ENCODE measurements around the gene RPL34. TPM values are rescaled to one million over a fixed set of nuclear protein-coding genes. Genes with fewer than 3 reads are reported as not detected.
"Not testable (repeated sequence)": the region's sequence is repeated elsewhere in the genome, so short reads cannot be mapped to it uniquely, and the experiment has no call there.

RPL34 gene
- total RNA-seq, 1 experiment from 2014 or later = 589 TPM

DNA sequence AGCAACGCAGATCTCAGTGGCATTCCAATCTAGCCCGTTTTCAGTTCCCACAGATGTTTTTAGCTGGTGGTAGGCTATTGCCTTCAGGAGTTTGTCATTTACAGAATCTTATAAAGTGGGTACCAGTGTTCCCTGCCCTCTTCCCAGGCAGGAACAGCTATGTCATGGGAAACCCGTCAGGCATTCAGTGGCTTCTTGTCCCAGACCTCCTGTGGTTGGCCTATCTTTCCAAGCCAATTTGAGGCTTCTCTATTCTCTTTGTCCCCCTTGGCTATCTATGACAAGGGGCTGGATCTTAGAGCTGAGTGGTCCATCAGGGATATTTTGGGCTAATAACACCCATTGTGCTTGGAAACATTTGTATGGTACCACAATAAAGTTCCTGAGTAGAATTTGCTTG lies 33.6 kb upstream of the RPL34 start:
- intact Hi-C loops (cut with micrococcal nuclease; ENCODE audit: unreplicated experiment) = no loop called here
- Mint-ChIP-seq H3K4me1 (ENCODE audit: low read depth, unreplicated experiment) (peaks cover 13% of the 10 kb centered on the region), H3K27ac (ENCODE audit: unreplicated experiment) (no peak overlapping the region), H3K4me3 (ENCODE audit: low read depth, unreplicated experiment) (no peak overlapping the region), H3K9me3 (ENCODE audit: low read depth, unreplicated experiment) (no peaks in the 10 kb centered on the region), H3K36me3 (ENCODE audit: insufficient read depth, unreplicated experiment) (no peaks in the 10 kb centered on the region), H3K27me3 (ENCODE audit: unreplicated experiment) (no peaks in the 10 kb centered on the region)
- DNase-seq = no peak
- TF ChIP-seq, protein P1, sequence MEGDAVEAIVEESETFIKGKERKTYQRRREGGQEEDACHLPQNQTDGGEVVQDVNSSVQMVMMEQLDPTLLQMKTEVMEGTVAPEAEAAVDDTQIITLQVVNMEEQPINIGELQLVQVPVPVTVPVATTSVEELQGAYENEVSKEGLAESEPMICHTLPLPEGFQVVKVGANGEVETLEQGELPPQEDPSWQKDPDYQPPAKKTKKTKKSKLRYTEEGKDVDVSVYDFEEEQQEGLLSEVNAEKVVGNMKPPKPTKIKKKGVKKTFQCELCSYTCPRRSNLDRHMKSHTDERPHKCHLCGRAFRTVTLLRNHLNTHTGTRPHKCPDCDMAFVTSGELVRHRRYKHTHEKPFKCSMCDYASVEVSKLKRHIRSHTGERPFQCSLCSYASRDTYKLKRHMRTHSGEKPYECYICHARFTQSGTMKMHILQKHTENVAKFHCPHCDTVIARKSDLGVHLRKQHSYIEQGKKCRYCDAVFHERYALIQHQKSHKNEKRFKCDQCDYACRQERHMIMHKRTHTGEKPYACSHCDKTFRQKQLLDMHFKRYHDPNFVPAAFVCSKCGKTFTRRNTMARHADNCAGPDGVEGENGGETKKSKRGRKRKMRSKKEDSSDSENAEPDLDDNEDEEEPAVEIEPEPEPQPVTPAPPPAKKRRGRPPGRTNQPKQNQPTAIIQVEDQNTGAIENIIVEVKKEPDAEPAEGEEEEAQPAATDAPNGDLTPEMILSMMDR (IDR thresholded peaks at IDR 0.05; ENCODE audit: unreplicated experiment) = no peak
- CTCF ChIA-PET = no interaction called here
- BruUV-seq (replicated peaks) = no TSS peak

DNA sequence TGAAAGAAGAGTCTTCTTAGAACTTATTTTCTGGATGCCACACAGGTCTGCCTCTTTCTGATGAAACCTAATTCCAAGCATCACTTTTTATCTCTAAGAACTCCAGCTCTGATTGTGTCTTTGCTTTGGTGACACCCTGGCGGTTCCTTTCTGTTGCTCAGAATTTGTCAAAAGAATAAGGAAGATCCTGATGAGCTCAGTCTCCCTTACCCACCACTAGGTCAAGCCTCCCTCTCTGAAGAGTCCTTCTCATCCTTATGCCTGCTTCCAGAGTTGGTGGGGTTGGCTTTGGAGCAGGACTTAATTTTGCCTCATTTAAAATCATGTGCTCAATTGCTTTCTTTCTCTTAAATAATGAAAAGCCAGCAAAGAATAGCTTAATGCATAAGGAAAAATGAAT lies 31.5 kb upstream of the RPL34 start:
- BruUV-seq (replicated peaks) = no TSS peak
- H3K4me3 Mint-ChIP-seq (ENCODE audit: low read depth, unreplicated experiment) = no peak overlapping the region
- peaks cover 20% of the 10 kb centered on the region for H3K4me1 Mint-ChIP-seq (ENCODE audit: low read depth, unreplicated experiment)
- H3K27ac Mint-ChIP-seq (ENCODE audit: unreplicated experiment) = no peak overlapping the region
- no peaks in the 10 kb centered on the region for H3K27me3 Mint-ChIP-seq (ENCODE audit: unreplicated experiment)
- no peak for DNase-seq
- TF ChIP-seq, protein P1 (IDR thresholded peaks at IDR 0.05; ENCODE audit: unreplicated experiment) = no peak
- CTCF ChIA-PET = no interaction called here
- intact Hi-C loops (cut with micrococcal nuclease; ENCODE audit: unreplicated experiment) = no loop called here
- no peaks in the 10 kb centered on the region for H3K36me3 Mint-ChIP-seq (ENCODE audit: insufficient read depth, unreplicated experiment)
- peaks cover 2% of the 10 kb centered on the region for H3K9me3 Mint-ChIP-seq (ENCODE audit: low read depth, unreplicated experiment)

DNA sequence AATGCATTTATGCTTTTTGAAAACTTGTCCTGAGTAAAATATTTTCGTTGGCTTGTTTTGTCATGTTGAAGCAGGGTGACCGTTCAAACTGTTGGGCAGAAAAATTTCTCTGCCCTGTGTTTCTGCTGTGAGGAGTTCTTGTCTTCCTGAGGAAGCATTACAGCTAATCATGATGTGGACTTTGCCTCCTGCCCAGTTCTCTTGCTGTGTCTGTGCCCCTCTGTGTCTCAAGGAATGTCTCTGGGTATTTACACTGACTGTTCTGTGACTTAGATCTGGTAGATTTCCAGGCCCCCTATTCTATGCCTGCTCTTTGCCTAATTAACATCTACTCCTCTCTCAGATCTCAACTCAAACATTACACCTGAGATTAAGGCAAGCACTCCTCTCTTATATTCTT lies 30.4 kb upstream of the RPL34 start:
- BruUV-seq (replicated peaks) = no TSS peak
- TF ChIP-seq, protein P1 (IDR thresholded peaks at IDR 0.05; ENCODE audit: unreplicated experiment) = no peak

DNA sequence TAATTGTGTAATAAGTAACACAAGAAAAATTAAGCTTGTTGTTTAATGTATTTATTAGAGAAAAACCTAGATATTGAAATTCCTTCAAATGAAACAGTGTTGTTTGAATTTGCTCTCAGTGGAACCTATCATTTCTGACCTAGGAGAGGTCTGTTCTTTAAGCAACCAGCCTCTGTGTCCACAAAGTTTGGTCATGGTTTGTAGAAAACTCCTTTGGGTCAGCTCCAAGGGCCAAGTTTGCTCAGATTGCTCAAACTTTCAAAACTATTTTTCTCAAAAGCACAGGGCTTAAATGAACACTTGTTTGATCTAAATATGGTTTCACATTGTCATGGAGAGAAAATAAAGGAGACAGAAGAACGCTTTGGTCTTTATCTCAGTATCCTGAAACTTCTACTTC lies 29.6 kb upstream of the RPL34 start:
- no TSS peak for BruUV-seq (replicated peaks)
- Mint-ChIP-seq H3K4me1 (ENCODE audit: low read depth, unreplicated experiment) (peaks cover 20% of the 10 kb centered on the region), H3K36me3 (ENCODE audit: insufficient read depth, unreplicated experiment) (no peaks in the 10 kb centered on the region), H3K27me3 (ENCODE audit: unreplicated experiment) (no peaks in the 10 kb centered on the region), H3K4me3 (ENCODE audit: low read depth, unreplicated experiment) (no peak overlapping the region), H3K9me3 (ENCODE audit: low read depth, unreplicated experiment) (peaks cover 2% of the 10 kb centered on the region), H3K27ac (ENCODE audit: unreplicated experiment) (no peak overlapping the region)
- TF ChIP-seq, protein P1 (IDR thresholded peaks at IDR 0.05; ENCODE audit: unreplicated experiment) = no peak
- CTCF ChIA-PET = no interaction called here
- no peak for DNase-seq
- intact Hi-C loops (cut with micrococcal nuclease; ENCODE audit: unreplicated experiment) = no loop called here

More for the DNA sequence above, 30.4 kb upstream of the RPL34 start:
- Mint-ChIP-seq H3K36me3 (ENCODE audit: insufficient read depth, unreplicated experiment) (no peaks in the 10 kb centered on the region), H3K9me3 (ENCODE audit: low read depth, unreplicated experiment) (peaks cover 2% of the 10 kb centered on the region), H3K27me3 (ENCODE audit: unreplicated experiment) (no peaks in the 10 kb centered on the region), H3K4me3 (ENCODE audit: low read depth, unreplicated experiment) (no peak overlapping the region), H3K4me1 (ENCODE audit: low read depth, unreplicated experiment) (peaks cover 20% of the 10 kb centered on the region), H3K27ac (ENCODE audit: unreplicated experiment) (no peak overlapping the region)
- intact Hi-C loops (cut with micrococcal nuclease; ENCODE audit: unreplicated experiment) = no loop called here
- DNase-seq = no peak
- CTCF ChIA-PET = no interaction called here

DNA sequence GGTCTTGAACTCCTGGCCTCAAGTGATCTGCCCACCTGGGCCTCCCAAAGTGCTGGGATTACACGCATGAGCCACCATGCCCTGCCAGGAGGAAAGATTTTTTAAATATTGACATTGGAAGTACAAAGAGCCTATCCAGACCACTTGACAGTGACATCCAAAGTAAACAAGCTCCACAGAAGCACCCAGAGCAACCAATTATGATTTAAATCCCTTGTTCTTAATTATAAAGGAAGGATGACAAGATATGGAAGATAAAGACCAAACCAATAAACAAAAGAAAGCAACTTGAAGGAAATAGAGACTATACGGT lies 27.7 kb upstream of the RPL34 start:
- peaks cover 20% of the 10 kb centered on the region for H3K4me1 Mint-ChIP-seq (ENCODE audit: low read depth, unreplicated experiment)
- no peaks in the 10 kb centered on the region for H3K36me3 Mint-ChIP-seq (ENCODE audit: insufficient read depth, unreplicated experiment)
- no peak overlapping the region for H3K4me3 Mint-ChIP-seq (ENCODE audit: low read depth, unreplicated experiment)
- CTCF ChIA-PET = interaction anchor here (0.6 kb wide), 2 partner anchors 19 to 285 kb away, joined by 4 to 6 read pairs; no protein-coding TSS in a partner anchor
- H3K27ac Mint-ChIP-seq (ENCODE audit: unreplicated experiment) = no peak overlapping the region
- no peak for DNase-seq
- peaks cover 2% of the 10 kb centered on the region for H3K9me3 Mint-ChIP-seq (ENCODE audit: low read depth, unreplicated experiment)
- BruUV-seq (replicated peaks) = no TSS peak
- TF ChIP-seq, protein P1 (IDR thresholded peaks at IDR 0.05; ENCODE audit: unreplicated experiment) = no peak
- intact Hi-C loops (cut with micrococcal nuclease; ENCODE audit: unreplicated experiment) = no loop called here
- no peaks in the 10 kb centered on the region for H3K27me3 Mint-ChIP-seq (ENCODE audit: unreplicated experiment)

DNA sequence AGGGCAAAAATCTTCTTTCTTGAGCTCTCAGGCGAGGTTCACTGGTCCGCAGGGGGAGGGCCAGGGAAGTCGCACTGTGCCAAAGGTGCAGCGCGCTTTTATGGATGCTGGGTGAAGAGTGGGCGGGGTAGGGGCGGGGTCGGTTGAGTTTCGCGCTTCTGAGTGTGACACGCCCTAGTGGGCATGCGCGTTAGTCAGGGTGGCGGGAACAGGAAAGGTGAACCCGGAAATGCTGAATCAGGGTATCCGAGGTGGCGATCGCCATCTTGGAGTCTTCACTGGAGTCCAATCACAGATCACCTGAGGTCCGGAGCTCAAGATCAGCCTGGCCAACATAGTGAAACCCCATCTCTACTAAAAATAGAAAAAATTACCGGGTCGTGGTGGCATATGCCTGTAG lies 26.1 kb upstream of the RPL34 start:
- H3K27me3 Mint-ChIP-seq (ENCODE audit: unreplicated experiment); DNase-seq; BruUV-seq (replicated peaks); CTCF ChIA-PET; intact Hi-C loops (cut with micrococcal nuclease; ENCODE audit: unreplicated experiment); H3K27ac Mint-ChIP-seq (ENCODE audit: unreplicated experiment); H3K4me3 Mint-ChIP-seq (ENCODE audit: low read depth, unreplicated experiment); H3K36me3 Mint-ChIP-seq (ENCODE audit: insufficient read depth, unreplicated experiment); H3K9me3 Mint-ChIP-seq (ENCODE audit: low read depth, unreplicated experiment): not testable (repeated sequence)
- H3K4me1 Mint-ChIP-seq (ENCODE audit: low read depth, unreplicated experiment) = peaks cover 20% of the 10 kb centered on the region

Measured in Calu3 (cell line).